ENCODE measurements around the gene GRIA1.
A peak's percentile ranks its signal among the peaks of the same experiment; 100 is the strongest.

The GRIA1 gene

DNA sequence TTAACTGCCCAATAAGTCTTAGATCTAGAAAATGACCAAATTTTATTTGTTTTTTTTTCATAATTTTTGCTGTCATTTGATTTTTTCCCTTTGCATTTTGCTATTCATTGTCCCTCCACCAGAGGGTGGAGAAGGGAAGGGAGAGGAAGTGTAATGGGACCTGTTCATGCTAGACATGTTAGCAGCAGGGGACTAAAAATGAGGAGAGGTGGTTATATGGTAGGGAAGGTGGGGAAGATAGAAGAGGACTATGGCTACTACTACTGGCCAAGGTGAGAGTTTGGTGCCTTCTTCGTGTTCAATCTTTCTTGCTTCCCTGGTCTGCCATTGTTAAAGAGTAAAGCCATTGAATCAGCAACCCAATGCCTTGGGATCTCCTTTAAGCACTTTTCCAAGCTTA, 6.4 kb downstream of the GRIA1 start:
- H3K27ac ChIP-seq (ENCODE audit: low read depth, low read length) = no peak overlapping the region
- H3K27me3 ChIP-seq (ENCODE audit: control insufficient read depth, insufficient read depth, low read length) = peaks cover 3% of the 10 kb centered on the region
- H3K4me1 ChIP-seq (ENCODE audit: control insufficient read depth, insufficient read depth, low read length) = peaks cover 3% of the 10 kb centered on the region; the same call in 1 of the 2 replicates
- no peak overlapping the region for H3K4me3 ChIP-seq (ENCODE audit: low read depth, low read length)
- H3K9ac ChIP-seq (ENCODE audit: low read depth, low read length) = no peak overlapping the region
- no peaks in the 10 kb centered on the region for H3K9me3 ChIP-seq (ENCODE audit: control insufficient read depth, insufficient read depth, low read length)
- H3K36me3 ChIP-seq (ENCODE audit: control insufficient read depth, insufficient read depth, low read length) = no peaks in the 10 kb centered on the region

DNA sequence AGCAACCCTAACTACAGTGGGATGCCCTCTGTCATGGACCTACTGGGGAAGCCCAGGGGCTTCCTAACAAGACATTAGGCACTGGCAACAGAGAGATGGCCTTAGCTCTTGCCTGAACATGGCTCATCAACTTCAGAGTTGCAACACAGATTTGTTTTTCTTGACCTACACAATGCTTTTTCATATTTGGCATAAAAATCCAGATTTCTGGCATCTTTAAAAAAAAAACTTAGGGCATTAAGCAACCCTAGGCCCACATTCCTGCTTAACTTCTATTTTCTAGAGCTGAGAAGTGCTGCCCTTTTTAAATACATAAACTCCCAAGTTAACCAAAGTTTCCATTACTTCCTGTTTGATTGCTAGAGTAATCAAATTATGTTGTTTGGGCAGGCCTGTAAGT, 8.0 kb downstream of the GRIA1 start:
- Histone ChIP-seq H3K4me3 (ENCODE audit: low read depth, low read length) (no peak overlapping the region), H3K27ac (ENCODE audit: low read depth, low read length) (no peak overlapping the region), H3K36me3 (ENCODE audit: control insufficient read depth, insufficient read depth, low read length) (no peaks in the 10 kb centered on the region), H3K9ac (ENCODE audit: low read depth, low read length) (no peak overlapping the region), H3K9me3 (ENCODE audit: control insufficient read depth, insufficient read depth, low read length) (no peaks in the 10 kb centered on the region), H3K27me3 (ENCODE audit: control insufficient read depth, insufficient read depth, low read length) (no peaks in the 10 kb centered on the region), H3K4me1 (ENCODE audit: control insufficient read depth, insufficient read depth, low read length) (no peaks in the 10 kb centered on the region)

DNA sequence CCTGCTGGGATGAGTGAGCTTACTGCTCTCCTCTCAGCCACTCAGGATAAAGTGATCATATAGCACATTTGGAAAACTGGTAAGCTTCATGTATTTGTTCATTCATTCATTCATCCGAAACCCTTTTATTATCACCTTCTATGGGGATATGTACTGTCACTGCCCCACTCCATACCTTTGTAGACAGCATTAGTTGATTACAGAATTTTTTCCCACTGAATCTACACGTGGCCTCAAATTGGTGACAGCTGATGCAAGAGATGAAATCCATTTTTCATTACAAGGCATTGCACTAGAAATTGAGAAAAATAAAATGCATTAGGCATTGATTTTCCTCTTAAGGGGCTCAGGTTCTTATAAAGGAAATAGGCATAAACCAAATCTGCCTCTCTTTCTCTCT, 9.7 kb downstream of the GRIA1 start:
- Histone ChIP-seq H3K27me3 (ENCODE audit: control insufficient read depth, insufficient read depth, low read length) (no peaks in the 10 kb centered on the region), H3K4me1 (ENCODE audit: control insufficient read depth, insufficient read depth, low read length) (no peaks in the 10 kb centered on the region), H3K9ac (ENCODE audit: low read depth, low read length) (no peak overlapping the region), H3K4me3 (ENCODE audit: low read depth, low read length) (no peak overlapping the region), H3K9me3 (ENCODE audit: control insufficient read depth, insufficient read depth, low read length) (no peaks in the 10 kb centered on the region), H3K27ac (ENCODE audit: low read depth, low read length) (no peak overlapping the region), H3K36me3 (ENCODE audit: control insufficient read depth, insufficient read depth, low read length) (no peaks in the 10 kb centered on the region)

GRCh38 chr5:153504726-153505125, 14.3 kb downstream of the GRIA1 start:
- H3K27ac ChIP-seq (ENCODE audit: low read depth, low read length) = no peak overlapping the region
- H3K4me3 ChIP-seq (ENCODE audit: low read depth, low read length) = no peak overlapping the region
- no peaks in the 10 kb centered on the region for H3K9me3 ChIP-seq (ENCODE audit: control insufficient read depth, insufficient read depth, low read length)
- no peaks in the 10 kb centered on the region for H3K27me3 ChIP-seq (ENCODE audit: control insufficient read depth, insufficient read depth, low read length)
- H3K4me1 ChIP-seq (ENCODE audit: control insufficient read depth, insufficient read depth, low read length) = peaks cover 6% of the 10 kb centered on the region; the same call in 1 of the 2 replicates
- no peak overlapping the region for H3K9ac ChIP-seq (ENCODE audit: low read depth, low read length)
- H3K36me3 ChIP-seq (ENCODE audit: control insufficient read depth, insufficient read depth, low read length) = no peaks in the 10 kb centered on the region

GRCh38 chr5:153508700-153509099, 18.2 kb downstream of the GRIA1 start:
- no peaks in the 10 kb centered on the region for H3K9me3 ChIP-seq (ENCODE audit: control insufficient read depth, insufficient read depth, low read length)
- peaks cover 6% of the 10 kb centered on the region; the same call in 1 of the 2 replicates for H3K4me1 ChIP-seq (ENCODE audit: control insufficient read depth, insufficient read depth, low read length)
- no peaks in the 10 kb centered on the region for H3K36me3 ChIP-seq (ENCODE audit: control insufficient read depth, insufficient read depth, low read length)
- H3K4me3 ChIP-seq (ENCODE audit: low read depth, low read length) = no peak overlapping the region
- no peak overlapping the region for H3K27ac ChIP-seq (ENCODE audit: low read depth, low read length)
- H3K27me3 ChIP-seq (ENCODE audit: control insufficient read depth, insufficient read depth, low read length) = no peaks in the 10 kb centered on the region
- H3K9ac ChIP-seq (ENCODE audit: low read depth, low read length) = no peak overlapping the region

- Histone ChIP-seq H3K27me3 (ENCODE audit: control insufficient read depth, insufficient read depth, low read length) (no peaks in the 10 kb centered on the region), H3K9me3 (ENCODE audit: control insufficient read depth, insufficient read depth, low read length) (peaks cover 7% of the 10 kb centered on the region; the same call in 1 of the 2 replicates), H3K4me3 (ENCODE audit: low read depth, low read length) (no peak overlapping the region), H3K27ac (ENCODE audit: low read depth, low read length) (no peak overlapping the region), H3K9ac (ENCODE audit: low read depth, low read length) (no peak overlapping the region), H3K4me1 (ENCODE audit: control insufficient read depth, insufficient read depth, low read length) (peaks cover 12% of the 10 kb centered on the region), H3K36me3 (ENCODE audit: control insufficient read depth, insufficient read depth, low read length) (no peaks in the 10 kb centered on the region)
Measured at GRCh38 chr5:153511622-153512021, 21.2 kb downstream of the GRIA1 start.

- Histone ChIP-seq H3K27ac (ENCODE audit: low read depth, low read length) (no peak overlapping the region), H3K9me3 (ENCODE audit: control insufficient read depth, insufficient read depth, low read length) (peaks cover 7% of the 10 kb centered on the region; the same call in 1 of the 2 replicates), H3K4me1 (ENCODE audit: control insufficient read depth, insufficient read depth, low read length) (peaks cover 24% of the 10 kb centered on the region), H3K4me3 (ENCODE audit: low read depth, low read length) (no peak overlapping the region), H3K27me3 (ENCODE audit: control insufficient read depth, insufficient read depth, low read length) (no peaks in the 10 kb centered on the region), H3K9ac (ENCODE audit: low read depth, low read length) (no peak overlapping the region), H3K36me3 (ENCODE audit: control insufficient read depth, insufficient read depth, low read length) (no peaks in the 10 kb centered on the region)
Measured at GRCh38 chr5:153513156-153513555, 22.7 kb downstream of the GRIA1 start.

DNA sequence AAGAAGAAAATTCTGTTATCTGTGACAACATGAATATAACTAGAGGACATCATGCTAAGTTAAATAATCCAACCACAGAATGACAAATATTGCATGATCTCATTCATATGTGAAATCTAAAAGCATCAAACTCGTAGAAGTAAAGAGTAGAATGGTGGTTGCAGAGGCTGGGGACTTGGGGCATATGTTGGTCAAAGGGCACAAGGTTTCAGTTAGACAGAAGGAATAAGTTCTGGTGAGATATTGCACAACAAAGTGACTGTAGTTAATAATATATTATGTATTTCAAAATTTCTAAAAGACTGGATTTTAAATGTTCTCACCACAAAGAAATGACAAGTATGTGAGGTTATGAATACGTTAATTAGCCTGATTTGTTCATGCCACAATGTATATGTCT, 24.8 kb downstream of the GRIA1 start:
- H3K36me3 ChIP-seq (ENCODE audit: control insufficient read depth, insufficient read depth, low read length) = no peaks in the 10 kb centered on the region
- H3K4me3 ChIP-seq (ENCODE audit: low read depth, low read length) = no peak overlapping the region
- H3K27me3 ChIP-seq (ENCODE audit: control insufficient read depth, insufficient read depth, low read length) = no peaks in the 10 kb centered on the region
- H3K9ac ChIP-seq (ENCODE audit: low read depth, low read length) = no peak overlapping the region
- H3K4me1 ChIP-seq (ENCODE audit: control insufficient read depth, insufficient read depth, low read length) = peaks cover 24% of the 10 kb centered on the region
- H3K9me3 ChIP-seq (ENCODE audit: control insufficient read depth, insufficient read depth, low read length) = peaks cover 7% of the 10 kb centered on the region; the same call in 1 of the 2 replicates
- no peak overlapping the region for H3K27ac ChIP-seq (ENCODE audit: low read depth, low read length)

DNA sequence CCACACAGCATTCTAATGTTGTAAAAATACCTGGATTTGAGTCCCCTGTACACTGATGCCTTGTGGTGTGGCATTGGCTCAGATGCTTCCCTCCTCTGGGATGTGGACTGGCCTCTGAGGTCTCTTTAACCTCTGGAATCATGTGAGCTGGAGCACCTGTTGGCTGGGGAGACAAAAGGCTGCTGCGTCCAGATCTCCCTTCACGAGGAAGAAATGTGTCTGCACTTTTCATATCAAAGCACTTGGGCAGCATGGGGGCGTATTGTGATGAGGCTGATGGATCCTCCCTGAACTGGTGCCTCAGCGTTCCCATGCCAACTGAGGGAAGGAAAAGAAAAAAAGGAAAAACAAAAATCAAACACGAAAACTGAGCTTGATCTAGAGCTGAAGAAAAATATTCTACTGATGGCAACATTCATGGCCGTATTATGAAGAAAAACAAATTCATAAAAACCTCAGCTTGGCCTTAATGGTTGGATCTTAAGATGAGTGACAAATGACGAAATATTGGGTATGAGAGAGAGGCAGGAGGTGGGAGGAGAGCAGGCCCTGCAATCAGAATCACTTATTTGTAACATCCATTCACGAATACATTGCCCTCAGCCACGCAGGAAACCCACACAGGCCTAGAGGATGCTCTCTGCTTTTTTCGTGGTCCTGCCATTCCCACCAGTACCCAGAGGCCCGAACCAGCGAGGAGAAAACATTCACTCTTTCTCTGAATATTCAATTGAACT, 26.2 kb downstream of the GRIA1 start:
- H3K4me3 ChIP-seq (ENCODE audit: low read depth, low read length) = no peak overlapping the region
- H3K27ac ChIP-seq (ENCODE audit: low read depth, low read length) = peak overlapping the region; percentile 74
- H3K36me3 ChIP-seq (ENCODE audit: control insufficient read depth, insufficient read depth, low read length) = no peaks in the 10 kb centered on the region
- H3K27me3 ChIP-seq (ENCODE audit: control insufficient read depth, insufficient read depth, low read length) = no peaks in the 10 kb centered on the region
- peaks cover 36% of the 10 kb centered on the region for H3K4me1 ChIP-seq (ENCODE audit: control insufficient read depth, insufficient read depth, low read length)
- no peak overlapping the region for H3K9ac ChIP-seq (ENCODE audit: low read depth, low read length)
- H3K9me3 ChIP-seq (ENCODE audit: control insufficient read depth, insufficient read depth, low read length) = peaks cover 7% of the 10 kb centered on the region; the same call in 1 of the 2 replicates

DNA sequence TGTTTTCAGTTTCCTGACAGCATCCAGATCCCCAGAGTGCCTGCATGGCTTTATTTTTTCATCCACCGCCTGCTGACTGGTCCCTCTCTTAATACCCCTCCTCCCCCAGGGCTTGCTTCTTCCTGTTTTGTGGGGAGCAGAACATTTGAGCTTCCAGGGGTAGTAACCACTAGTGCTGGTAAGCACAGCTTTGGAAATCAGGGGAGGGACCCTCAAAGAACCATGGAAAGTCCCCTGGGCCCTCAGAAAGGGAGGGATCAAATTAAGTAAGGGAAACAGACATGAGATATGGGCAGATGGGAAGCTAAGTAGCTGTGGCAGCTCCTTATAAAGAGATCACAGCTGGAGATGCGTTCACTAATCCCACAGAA, 26.8 kb downstream of the GRIA1 start:
- H3K9ac ChIP-seq (ENCODE audit: low read depth, low read length) = 0 out of 2 replicates have a peak overlapping the region, but pooled peaks have one; percentile 5
- peaks cover 36% of the 10 kb centered on the region for H3K4me1 ChIP-seq (ENCODE audit: control insufficient read depth, insufficient read depth, low read length)
- H3K27ac ChIP-seq (ENCODE audit: low read depth, low read length) = peak overlapping the region; percentile 74
- peaks cover 7% of the 10 kb centered on the region; the same call in 1 of the 2 replicates for H3K9me3 ChIP-seq (ENCODE audit: control insufficient read depth, insufficient read depth, low read length)
- no peaks in the 10 kb centered on the region for H3K36me3 ChIP-seq (ENCODE audit: control insufficient read depth, insufficient read depth, low read length)
- H3K27me3 ChIP-seq (ENCODE audit: control insufficient read depth, insufficient read depth, low read length) = no peaks in the 10 kb centered on the region
- H3K4me3 ChIP-seq (ENCODE audit: low read depth, low read length) = no peak overlapping the region

DNA sequence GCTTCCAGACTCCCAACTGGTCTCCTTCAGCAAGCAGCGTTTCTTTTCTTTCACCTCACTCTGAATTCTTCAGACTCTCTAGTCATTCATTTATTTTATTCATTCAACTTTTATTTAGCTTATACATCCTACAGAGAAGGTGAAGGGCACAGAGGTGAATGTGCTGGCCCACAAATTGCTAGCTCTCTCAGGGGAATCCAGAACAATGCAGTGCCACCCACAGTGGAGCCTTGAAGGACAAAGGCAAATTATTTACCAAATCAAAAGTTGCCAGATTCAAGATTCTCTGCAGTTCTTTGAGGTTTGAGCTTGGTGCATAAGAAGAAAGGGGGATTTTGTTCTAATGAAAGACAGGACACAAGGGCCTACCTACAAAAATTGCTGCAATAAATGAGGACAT, 29.7 kb downstream of the GRIA1 start:
- H3K27me3 ChIP-seq (ENCODE audit: control insufficient read depth, insufficient read depth, low read length) = no peaks in the 10 kb centered on the region
- no peaks in the 10 kb centered on the region for H3K9me3 ChIP-seq (ENCODE audit: control insufficient read depth, insufficient read depth, low read length)
- H3K4me1 ChIP-seq (ENCODE audit: control insufficient read depth, insufficient read depth, low read length) = peaks cover 41% of the 10 kb centered on the region
- no peak overlapping the region for H3K4me3 ChIP-seq (ENCODE audit: low read depth, low read length)
- no peak overlapping the region for H3K9ac ChIP-seq (ENCODE audit: low read depth, low read length)
- H3K27ac ChIP-seq (ENCODE audit: low read depth, low read length) = peak overlapping the region; percentile 46
- H3K36me3 ChIP-seq (ENCODE audit: control insufficient read depth, insufficient read depth, low read length) = no peaks in the 10 kb centered on the region

All from HUES48 (cell line).